K562 (cell line): ENCODE data around the gene RETREG1. TPM values are rescaled to one million over a fixed set of nuclear protein-coding genes. Genes with fewer than 3 reads are reported as not detected.

Source experiments
- CTCF ChIP-seq, 3 experiments: IDR thresholded peaks in 2 of 3; conservative IDR thresholded peaks in 1 of 3; 2 replicates each; pipeline ENCODE4 v1.5.1; 2011 to 2012; ENCODE audit warnings: low read length in 3 of 3, mild to moderate bottlenecking in 3 of 3, control low read depth in 2 of 3, improper control_type of control experiment in 1 of 3, inconsistent platforms in 1 of 3, low read depth in 1 of 3, mixed read lengths in 1 of 3, moderate library complexity in 1 of 3; ENCODE audit not compliant: insufficient read depth in 2 of 3
- ETS1 ChIP-seq: conservative IDR thresholded peaks from 2 replicates; pipeline ENCODE4 v1.6.1; 2011; ENCODE audit warnings: low read depth, mild to moderate bottlenecking, low read length; ENCODE audit not compliant: control insufficient read depth
- ILF3 ChIP-seq: fragments of 450-650 bp; IDR thresholded peaks from 2 replicates; pipeline ENCODE4 v1.6.1; 2018; ENCODE audit warnings: antibody characterized with exemption, mild to moderate bottlenecking, moderate library complexity, borderline replicate concordance
- IRF9 ChIP-seq: fragments of 450-650 bp; IDR thresholded peaks from 2 replicates; pipeline ENCODE4 v1.6.1; 2016; ENCODE audit warnings: missing biosample characterization, missing genetic modification characterization
- MTF1 ChIP-seq: fragments of 250-450 bp; sonication (Bioruptor Pico); IDR thresholded peaks from 2 replicates; pipeline ENCODE4 v1.9.0; 2021; ENCODE audit warnings: moderate library complexity, mild to moderate bottlenecking, inconsistent platforms, borderline replicate concordance
- NR3C1 ChIP-seq: sonication (generic); formaldehyde crosslinking; IDR thresholded peaks from 2 replicates; pipeline ENCODE4 v1.8.1; 2022; ENCODE audit warnings: missing genetic modification reagents
- RAD21 ChIP-seq, 2 experiments: fragments of 250-450 bp in 1 of 2; fragments of 450-650 bp in 1 of 2; sonication (Bioruptor Pico) in 1 of 2; formaldehyde crosslinking in 1 of 2; IDR thresholded peaks in 1 of 2; conservative IDR thresholded peaks in 1 of 2; 2 replicates each; pipeline versions ENCODE4 v1.4.0 to v1.8.0; 2020 to 2022; ENCODE audit warnings: mild to moderate bottlenecking in 2 of 2, moderate library complexity in 1 of 2
- REST ChIP-seq, 2 experiments: fragments of 450-650 bp; formaldehyde crosslinking in 1 of 2; IDR thresholded peaks; 2 replicates each; pipeline versions ENCODE4 v1.4.0 to v1.6.1; 2014 to 2020; ENCODE audit warnings: mild to moderate bottlenecking in 2 of 2, borderline replicate concordance in 1 of 2, low read depth in 1 of 2
- SMC3 ChIP-seq: conservative IDR thresholded peaks from 2 replicates; pipeline ENCODE4 v1.6.1; 2011; ENCODE audit warnings: low read depth, low read length, improper control_type of control experiment; ENCODE audit not compliant: insufficient read depth
- SP1 ChIP-seq: sonication (generic); formaldehyde crosslinking; IDR thresholded peaks from 2 replicates; pipeline ENCODE4 v1.8.1; 2022; ENCODE audit warnings: mild to moderate bottlenecking, missing genetic modification reagents
- TEAD4 ChIP-seq, 2 experiments: sonication (generic) in 1 of 2; formaldehyde crosslinking in 1 of 2; IDR thresholded peaks; 2 replicates each; pipeline versions ENCODE4 v1.6.1 to v1.8.0; 2012 to 2022; ENCODE audit warnings: borderline replicate concordance in 1 of 2, inconsistent platforms in 1 of 2, low read length in 1 of 2, mild to moderate bottlenecking in 1 of 2, missing genetic modification reagents in 1 of 2
- ZEB2 ChIP-seq: fragments of 450-650 bp; IDR thresholded peaks from 2 replicates; pipeline ENCODE4 v1.6.1; 2016
- polyA plus RNA-seq, 8 experiments: library from polyadenylated mRNA; depleted of rRNA in 4 of 8; stranded (reverse) in 5 of 8; unstranded in 3 of 8; fragments of >200 nt; fragmentation: Nextera tagmentation in 2 of 8; fragmentation: Illumina TruSeq in 1 of 8; extraction: Ambion mirVana in 2 of 8; extraction: Trizol in 1 of 8; gene quantifications; 2 replicates each; pipeline versions ENCODE4 v1.2.1 to v1.2.3, GENCODE V29; 2011 to 2014; ENCODE audit warnings: inconsistent platforms in 1 of 8, missing spikeins in 1 of 8
- total RNA-seq, 7 experiments: library from RNA; depleted of rRNA in 6 of 7; stranded (reverse); fragments of >200 nt in 6 of 7; fragmentation: Illumina TruSeq in 2 of 7; extraction: Trizol in 2 of 7; gene quantifications; 2 replicates each; pipeline versions ENCODE4 v1.2.1 to v1.2.3, GENCODE V29; 2011 to 2021; ENCODE audit warnings: low replicate concordance in 1 of 7

RETREG1 gene
- total and polyA plus RNA-seq, 9 of the 15 experiments (the other 6 are each of a cell fraction or from before 2014, with no cell fraction given), result 0.01 to 0.20 (median 0.08) TPM; not detected in 5

GRCh38 chr5:16552666-16553343, 64.0 kb downstream of the RETREG1 start (continued):
- TF ChIP-seq NR3C1 (CRISPR knock-in tag), result no peak
- TF ChIP-seq RAD21 (CRISPR knock-in tag; conservative IDR thresholded peaks at IDR 0.05 in 1 of 2, IDR thresholded peaks at IDR 0.05 in 1 of 2), result peak; percentile 58 to 69
- TF ChIP-seq SMC3, result peak; percentile 37; the same call in 1 of the 2 replicates
- no peak for TF ChIP-seq ILF3
- TF ChIP-seq SP1 (CRISPR knock-in tag), result no peak
- TF ChIP-seq ETS1, result no peak
- no peak for TF ChIP-seq ZEB2
- 0 out of 2 replicates have a peak, but pooled peaks have one; percentile 27 for TF ChIP-seq TEAD4 (IDR thresholded peaks at IDR 0.05; ENCODE audit: low read length)
- TF ChIP-seq TEAD4 (CRISPR knock-in tag; IDR thresholded peaks at IDR 0.05; ENCODE audit: borderline replicate concordance), result no peak
- peak; percentile 67 to 77 (median 75) for TF ChIP-seq CTCF (IDR thresholded peaks at IDR 0.05 in 2 of 3, conservative IDR thresholded peaks at IDR 0.05 in 1 of 3; ENCODE audit: insufficient read depth in 2 of 3, low read depth in 1 of 3, low read length in 3 of 3)
- no peak for TF ChIP-seq MTF1 (CRISPR knock-in tag)
- peak; percentile 21; the same call in 1 of the 2 replicates for TF ChIP-seq REST (IDR thresholded peaks at IDR 0.05; ENCODE audit: borderline replicate concordance)
- no peak for TF ChIP-seq REST (CRISPR knock-in tag; IDR thresholded peaks at IDR 0.05; ENCODE audit: low read depth)
- TF ChIP-seq IRF9, result no peak
